A549 (cell line): ENCODE data around the gene EGFLAM. TPM values are rescaled to one million over a fixed set of nuclear protein-coding genes. Genes with fewer than 3 reads are reported as not detected.
A peak's percentile ranks its signal among the peaks of the same experiment; 100 is the strongest.
"Not testable (repeated sequence)": the region's sequence is repeated elsewhere in the genome, so short reads cannot be mapped to it uniquely, and the experiment has no call there.

Experiments used
- ATAC-seq, 2 experiments: fragments of 200-7000 bp in 1 of 2; fragments of >200 bp in 1 of 2; cut with Nextera tagmentation in 1 of 2; cut with Tn5 transposase in 1 of 2; 3 replicates each; pipeline versions ENCODE4 v1.8.0 to v1.9.1; 2018 to 2020; ENCODE audit warnings: mild to moderate bottlenecking in 1 of 2, moderate library complexity in 1 of 2
- CTCF ChIA-PET: fragments of 300-600 bp; sonication (Branson Sonifier 250); formaldehyde crosslinking; extraction: SDS; loops from one replicate; lab custom pipeline; 2021; ENCODE audit warnings: antibody characterized with exemption, inconsistent platforms; lab: Yijun Ruan, JAX
- POLR2A ChIA-PET: fragments of 350-600 bp; formaldehyde crosslinking; extraction: SDS; loops from one replicate; lab custom pipeline; 2021; ENCODE audit warnings: antibody characterized with exemption, inconsistent platforms; lab: Yijun Ruan, JAX
- DNase-seq, 2 experiments: peaks; one replicate each; pipeline versions ENCODE4 v3.0.0 to v3.0.0-alpha.2; 2011 to 2016; ENCODE audit warnings: low read depth in 1 of 2, low spot score in 1 of 2
- FAIRE-seq: peaks from 2 replicates; lab custom pipeline; 2011; peaks lifted over from hg19 to GRCh38; lab: Jason Lieb, UNC
- H3K27ac ChIP-seq, 2 experiments: fragments of >200 bp; sonication (Bioruptor Twin); formaldehyde crosslinking; 3 replicates each; pipeline ENCODE4 v1.5.1; 2016 to 2017
- H3K4me1 ChIP-seq: fragments of >200 bp; sonication (Bioruptor Twin); formaldehyde crosslinking; 3 replicates; pipeline ENCODE4 v1.6.1; 2016
- H3K4me2 ChIP-seq: fragments of >200 bp; sonication (Bioruptor Twin); formaldehyde crosslinking; 3 replicates; pipeline ENCODE4 v1.6.1; 2016
- H3K4me3 ChIP-seq: fragments of >200 bp; sonication (Bioruptor Twin); formaldehyde crosslinking; 3 replicates; pipeline ENCODE4 v1.5.1; 2016
- H3K9me3 ChIP-seq: fragments of >200 bp; sonication (Bioruptor Twin); formaldehyde crosslinking; 3 replicates; pipeline ENCODE4 v1.6.1; 2016
- BCL3 ChIP-seq: fragments of >200 bp; sonication (Bioruptor Twin); formaldehyde crosslinking; IDR thresholded peaks from 3 replicates; pipeline ENCODE4 v1.6.1; 2016
- BHLHE40 ChIP-seq: IDR thresholded peaks from 2 replicates; pipeline ENCODE4 v1.6.1; 2012; ENCODE audit warnings: low read depth, low read length, inconsistent platforms
- CBX2 ChIP-seq: fragments of 200-600 bp; sonication (generic); IDR thresholded peaks from 2 replicates; pipeline ENCODE4 v1.6.1; 2016; ENCODE audit warnings: low read depth, mild to moderate bottlenecking, borderline replicate concordance
- CHD2 ChIP-seq: fragments of 150-350 bp; IDR thresholded peaks from 2 replicates; pipeline ENCODE4 v1.6.1; 2014; ENCODE audit warnings: low read length; ENCODE audit not compliant: partially characterized antibody
- CHD4 ChIP-seq: fragments of 200-600 bp; sonication (generic); IDR thresholded peaks from 2 replicates; pipeline ENCODE4 v1.6.1; 2016; ENCODE audit warnings: antibody characterized with exemption, mild to moderate bottlenecking, borderline replicate concordance
- E2F6 ChIP-seq: IDR thresholded peaks from 2 replicates; pipeline ENCODE4 v1.6.1; 2012; ENCODE audit warnings: low read depth, borderline replicate concordance
- EHMT2 ChIP-seq: fragments of 200-600 bp; sonication (generic); IDR thresholded peaks from 2 replicates; pipeline ENCODE4 v1.6.1; 2016; ENCODE audit warnings: antibody characterized with exemption, low read depth, mild to moderate bottlenecking, moderate library complexity
- ELK1 ChIP-seq: fragments of 150-350 bp; IDR thresholded peaks from 2 replicates; pipeline ENCODE4 v1.6.1; 2014; ENCODE audit warnings: low read depth, mild to moderate bottlenecking, low read length
- FOSL2 ChIP-seq, 2 experiments: fragments of 450-650 bp in 1 of 2; fragments of >200 bp in 1 of 2; sonication (Bioruptor Twin) in 1 of 2; formaldehyde crosslinking; IDR thresholded peaks; 2 replicates each; pipeline versions ENCODE4 v1.5.0 to v1.6.1; 2016 to 2020; ENCODE audit warnings: mild to moderate bottlenecking in 1 of 2, moderate library complexity in 1 of 2
- FOXS1 ChIP-seq: fragments of 250-450 bp; sonication (Bioruptor Pico); IDR thresholded peaks from 2 replicates; pipeline ENCODE4 v1.5.0; 2020; ENCODE audit warnings: mild to moderate bottlenecking, moderate library complexity
- HEYL ChIP-seq: fragments of 250-450 bp; sonication (Bioruptor Pico); IDR thresholded peaks from 2 replicates; pipeline ENCODE4 v1.8.0; 2021; ENCODE audit warnings: mild to moderate bottlenecking, moderate library complexity
- HOXB13 ChIP-seq: fragments of 250-450 bp; sonication (Bioruptor Pico); IDR thresholded peaks from 2 replicates; pipeline ENCODE4 v1.5.0; 2020; ENCODE audit warnings: low read depth, mild to moderate bottlenecking, moderate library complexity
- HOXB5 ChIP-seq: fragments of 250-450 bp; sonication (Bioruptor Pico); IDR thresholded peaks from 2 replicates; pipeline ENCODE4 v1.5.0; 2020; ENCODE audit warnings: mild to moderate bottlenecking, moderate library complexity
- KDM5A ChIP-seq: fragments of 200-600 bp; sonication (generic); IDR thresholded peaks from 2 replicates; pipeline ENCODE4 v1.6.1; 2016; ENCODE audit warnings: antibody characterized with exemption, mild to moderate bottlenecking
- MAFK ChIP-seq: fragments of 450-650 bp; IDR thresholded peaks from 2 replicates; pipeline ENCODE4 v1.6.1; 2014; ENCODE audit not compliant: partially characterized antibody
- MAX ChIP-seq: IDR thresholded peaks from 2 replicates; pipeline ENCODE4 v1.6.1; 2012
- MAZ ChIP-seq: fragments of 150-350 bp; IDR thresholded peaks from 2 replicates; pipeline ENCODE4 v1.6.1; 2014; ENCODE audit warnings: antibody characterized with exemption, low read depth, low read length, borderline replicate concordance
- MYC ChIP-seq: IDR thresholded peaks from 2 replicates; pipeline ENCODE4 v1.6.1; 2012; ENCODE audit warnings: mild to moderate bottlenecking, inconsistent platforms, low read length, improper control_type of control experiment, borderline replicate concordance
- NR3C1 ChIP-seq: fragments of >200 bp; sonication (Bioruptor Twin); formaldehyde crosslinking; IDR thresholded peaks from 3 replicates; pipeline ENCODE4 v1.6.1; 2017
- PHF8 ChIP-seq: fragments of 200-600 bp; sonication (generic); IDR thresholded peaks from 2 replicates; pipeline ENCODE4 v1.6.1; 2016; ENCODE audit warnings: low read depth, mild to moderate bottlenecking, antibody characterized with exemption, moderate library complexity, borderline replicate concordance
- POLR2AphosphoS2 ChIP-seq: conservative IDR thresholded peaks from 2 replicates; pipeline ENCODE4 v1.6.1; 2012; ENCODE audit warnings: low read length, improper control_type of control experiment, inconsistent platforms
- RARB ChIP-seq: fragments of 250-450 bp; sonication (Bioruptor Pico); IDR thresholded peaks from 2 replicates; pipeline ENCODE4 v1.8.0; 2021; ENCODE audit warnings: mild to moderate bottlenecking, moderate library complexity
- SMC3 ChIP-seq: fragments of >200 bp; sonication (Bioruptor Twin); formaldehyde crosslinking; IDR thresholded peaks from 3 replicates; pipeline ENCODE4 v1.6.1; 2018; ENCODE audit warnings: inconsistent platforms
- SREBF2 ChIP-seq: fragments of 450-650 bp; IDR thresholded peaks from 2 replicates; pipeline ENCODE4 v1.6.1; 2014; ENCODE audit warnings: mild to moderate bottlenecking, moderate library complexity
- ZFP36 ChIP-seq: fragments of 450-650 bp; IDR thresholded peaks from 2 replicates; pipeline ENCODE4 v1.6.1; 2014; ENCODE audit warnings: borderline replicate concordance; ENCODE audit not compliant: partially characterized antibody
- WGBS: methylation state at CpG from one replicate; pipeline ENCODE4 v1.1.6; 2017; ENCODE audit errors: missing lambda C conversion rate; 5-methylcytosine and 5-hydroxymethylcytosine counted together
- polyA plus RNA-seq, 4 experiments: library from polyadenylated mRNA; depleted of rRNA in 3 of 4; stranded (reverse); fragments of >200 nt; fragmentation: RNase III in 1 of 4; extraction: RNeasy Plus Mini Kit Qiagen cat#74134 plus additional on column Dnase treatment in 1 of 4; gene quantifications; 2 replicates in 3 of 4; 3 replicates in 1 of 4; pipeline ENCODE4 v1.2.3, GENCODE V29; 2011 to 2017

Gene EGFLAM
- polyA plus RNA-seq, 2 of the 4 experiments (the other 2 are of a cell fraction) = 0.13 TPM; not detected in 1

GRCh38 chr5:38330207-38330606 lies 71.8 kb downstream of the EGFLAM start:
- H3K4me3 ChIP-seq = no peak overlapping the region
- peaks cover 9% of the 10 kb centered on the region; the same call in 2 of the 3 replicates for H3K4me1 ChIP-seq
- no peak overlapping the region; the same call in 2 of the 3 replicates for H3K4me2 ChIP-seq
- TF ChIP-seq POLR2AphosphoS2 = no peak
- H3K27ac ChIP-seq = no peak overlapping the region
- ATAC-seq = 0 out of 6 replicates have a peak, but pooled peaks of 1 of the 2 experiments have one; percentile 56
- H3K9me3 ChIP-seq = no peaks in the 10 kb centered on the region
- WGBS = 58% methylated on average over 4 of the region's 4 CpGs
- no peak for FAIRE-seq
- DNase-seq = no peak
- ChIA-PET POLR2A (no interaction called here), CTCF (no interaction called here)

- H3K4me3 ChIP-seq = no peak overlapping the region
- FAIRE-seq (no peak), ATAC-seq (no peak), DNase-seq (no peak)
- H3K4me1 ChIP-seq = peaks cover 9% of the 10 kb centered on the region; the same call in 2 of the 3 replicates
- ChIA-PET POLR2A (no interaction called here), CTCF (no interaction called here)
- 50% methylated on average over 3 of the region's 3 CpGs for WGBS
- TF ChIP-seq HEYL (no peak), RARB (CRISPR knock-in tag) (no peak), HOXB13 (CRISPR knock-in tag) (no peak), MAFK (no peak), MAZ (no peak), NR3C1 (no peak), CHD2 (no peak), MAX (no peak), FOSL2 (IDR thresholded peaks at IDR 0.05) (no peak), FOSL2 (CRISPR knock-in tag; IDR thresholded peaks at IDR 0.05) (no peak), PHF8 (no peak), CHD4 (no peak), KDM5A (no peak), CBX2 (no peak)
- H3K27ac ChIP-seq = no peak overlapping the region
- H3K9me3 ChIP-seq = no peaks in the 10 kb centered on the region
- H3K4me2 ChIP-seq = no peak overlapping the region
Observed at GRCh38 chr5:38331831-38332230, 73.5 kb downstream of the EGFLAM start.

- CTCF ChIA-PET = interaction anchor here (0.6 to 1.3 kb wide), 2 partner anchors 50 to 1108 kb away, joined by 3 read pairs; no protein-coding TSS in a partner anchor
- POLR2A ChIA-PET, DNase-seq, H3K4me3 ChIP-seq, H3K27ac ChIP-seq, ATAC-seq, H3K4me2 ChIP-seq, H3K4me1 ChIP-seq, FAIRE-seq, H3K9me3 ChIP-seq: not testable (repeated sequence)
- 47% methylated on average over 4 of the region's 4 CpGs for WGBS
Observed at GRCh38 chr5:38333181-38333580, 74.8 kb downstream of the EGFLAM start.

- TF ChIP-seq SMC3 (no peak), BCL3 (no peak), EHMT2 (no peak), MYC (no peak), MAX (no peak), FOSL2 (IDR thresholded peaks at IDR 0.05) (no peak), FOSL2 (CRISPR knock-in tag; IDR thresholded peaks at IDR 0.05) (no peak), ELK1 (no peak), MAZ (no peak), HOXB5 (no peak), ZFP36 (no peak), CHD2 (no peak), SREBF2 (no peak), HOXB13 (CRISPR knock-in tag) (no peak), BHLHE40 (no peak), RARB (CRISPR knock-in tag) (no peak), FOXS1 (CRISPR knock-in tag) (no peak), E2F6 (no peak)
- no peak overlapping the region for H3K27ac ChIP-seq
- no peak for DNase-seq
- no peak overlapping the region for H3K4me2 ChIP-seq
- 0 out of 6 replicates have a peak, but pooled peaks of 1 of the 2 experiments have one; percentile 39 for ATAC-seq
- CTCF ChIA-PET = no interaction called here
- no peak overlapping the region for H3K4me3 ChIP-seq
- no peak for FAIRE-seq
- 9% methylated on average over 11 of the region's 11 CpGs for WGBS
- POLR2A ChIA-PET = no interaction called here
- H3K4me1 ChIP-seq = no peaks in the 10 kb centered on the region
- H3K9me3 ChIP-seq = no peaks in the 10 kb centered on the region
Observed at GRCh38 chr5:38338455-38338854, 80.1 kb downstream of the EGFLAM start.
